HG03575 (cell line): ENCODE results near the gene DNMT3A.

Experiments used
- ATAC-seq: cut with Tn5 transposase; IDR thresholded peaks from one replicate; pipeline ENCODE4 v1.9.1; 2021; ENCODE audit not compliant: unreplicated experiment, insufficient number of reproducible peaks, low FRiP score; ENCODE audit errors: extremely low read depth

Gene DNMT3A

DNA sequence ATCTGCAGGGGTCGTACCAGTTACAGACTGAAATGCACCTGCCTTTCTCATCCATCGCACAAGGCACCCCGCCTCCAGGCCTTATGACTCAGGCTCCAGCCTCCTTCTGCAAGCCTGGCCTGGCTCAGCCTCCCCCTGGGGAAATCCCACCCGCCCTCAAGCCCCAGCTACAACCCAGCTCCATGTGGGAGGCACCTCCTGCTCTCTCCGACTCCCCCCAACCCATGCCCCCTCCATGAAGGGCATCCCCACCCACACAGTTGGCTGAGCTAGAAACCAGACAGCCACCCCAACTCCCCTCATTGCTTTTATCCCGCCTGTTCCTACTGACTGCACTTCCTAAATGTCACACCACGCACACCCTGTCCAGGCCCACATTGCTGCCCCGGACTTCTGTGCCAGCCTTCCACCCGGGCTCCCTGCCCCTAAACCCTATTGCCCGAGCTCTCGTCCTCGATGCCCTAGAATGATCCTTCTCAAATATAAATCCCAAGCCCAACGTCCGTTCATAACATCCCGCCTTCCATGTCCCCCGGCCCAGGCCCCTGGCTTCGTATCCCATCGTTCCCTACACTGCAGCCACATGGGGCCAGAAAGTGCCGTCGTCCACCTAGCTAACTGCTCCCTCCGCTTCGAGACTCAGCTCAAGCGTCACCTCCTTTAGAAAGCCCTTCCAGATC is 9.9 kb downstream of the DNMT3A start:
- no peak for ATAC-seq

DNA sequence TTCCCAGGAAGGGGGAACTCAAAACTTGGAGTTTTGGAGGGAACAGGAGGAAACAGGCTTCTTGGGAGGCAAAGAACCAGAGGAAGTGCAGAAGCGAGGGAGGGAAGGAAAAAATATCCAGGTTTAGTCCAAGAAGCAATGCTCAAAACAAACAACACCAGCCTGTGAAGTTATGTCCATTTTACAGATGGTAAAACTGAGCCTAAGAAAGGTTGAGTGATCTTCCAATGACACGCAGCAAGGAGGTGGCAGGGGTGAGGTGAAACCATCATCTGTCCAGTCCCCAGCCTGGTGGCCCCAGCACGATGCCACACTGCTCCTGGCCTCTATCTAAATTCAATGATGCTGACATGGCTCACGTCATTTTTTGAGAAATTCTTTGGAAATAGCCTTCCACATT is 10.8 kb downstream of the DNMT3A start:
- ATAC-seq, result no peak

DNA sequence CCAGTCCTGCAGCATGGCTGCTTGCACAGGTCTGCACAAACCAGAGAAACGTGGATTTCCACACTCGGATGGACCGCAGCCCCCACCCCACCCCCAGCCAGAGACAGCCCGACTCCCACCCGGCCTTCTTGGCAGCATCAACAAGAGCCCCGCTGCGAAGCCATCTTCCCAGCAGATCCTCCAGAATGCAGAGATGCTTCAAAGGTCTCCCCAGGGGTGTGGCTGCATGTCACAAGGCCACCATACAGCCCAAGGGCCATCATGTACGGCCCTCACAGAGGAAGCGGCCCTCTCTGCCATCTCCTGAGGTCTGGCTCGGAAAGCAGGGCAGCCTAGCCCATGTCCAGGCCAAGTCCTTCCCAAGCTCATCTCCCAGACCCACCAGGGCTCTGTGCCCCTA is 11.5 kb downstream of the DNMT3A start:
- ATAC-seq, result no peak

DNA sequence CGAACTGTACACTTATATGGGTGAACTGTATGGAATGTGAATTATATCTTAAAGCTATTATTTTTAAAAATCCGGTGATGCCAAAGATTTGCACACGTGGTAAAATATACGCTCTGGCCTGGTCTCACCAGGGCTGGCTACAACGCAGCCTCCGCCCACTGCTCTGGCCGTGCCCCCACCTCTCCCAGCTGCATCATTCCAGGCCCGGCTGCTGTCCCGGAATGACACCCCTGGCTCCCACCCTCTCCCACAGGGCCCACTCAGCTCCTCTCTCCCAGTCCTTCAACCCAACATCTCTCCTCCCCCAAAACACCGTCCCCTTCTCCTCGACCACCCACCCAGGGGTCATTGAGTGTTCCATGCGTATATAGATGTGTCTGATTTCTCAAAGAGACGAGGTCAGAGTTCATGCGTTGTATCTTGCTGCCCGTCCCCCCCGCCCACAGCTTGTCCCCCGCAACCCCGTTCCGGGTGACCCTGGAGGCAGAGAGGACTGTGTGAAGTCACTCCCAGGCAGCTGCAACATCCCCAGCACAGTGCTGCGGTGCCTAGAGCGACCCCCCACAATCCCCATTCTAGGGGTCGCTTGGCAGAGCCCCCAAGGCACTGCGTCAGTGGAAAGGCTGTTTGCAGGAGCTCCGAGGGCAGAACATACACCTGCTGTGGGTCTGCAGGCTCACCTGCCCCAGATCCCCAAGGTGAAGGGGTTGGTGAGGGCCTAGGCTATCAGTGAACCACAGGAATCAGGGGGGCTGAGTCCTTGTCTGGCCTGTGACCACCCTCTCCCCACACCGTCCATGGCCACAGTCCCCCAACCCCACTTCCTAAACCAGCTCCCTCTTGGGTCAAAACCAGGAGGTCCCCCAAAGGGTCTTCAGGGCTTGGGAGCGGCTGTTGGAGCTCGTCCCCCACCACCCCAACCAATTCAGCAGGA is 13.3 kb downstream of the DNMT3A start:
- ATAC-seq, result no peak

DNA sequence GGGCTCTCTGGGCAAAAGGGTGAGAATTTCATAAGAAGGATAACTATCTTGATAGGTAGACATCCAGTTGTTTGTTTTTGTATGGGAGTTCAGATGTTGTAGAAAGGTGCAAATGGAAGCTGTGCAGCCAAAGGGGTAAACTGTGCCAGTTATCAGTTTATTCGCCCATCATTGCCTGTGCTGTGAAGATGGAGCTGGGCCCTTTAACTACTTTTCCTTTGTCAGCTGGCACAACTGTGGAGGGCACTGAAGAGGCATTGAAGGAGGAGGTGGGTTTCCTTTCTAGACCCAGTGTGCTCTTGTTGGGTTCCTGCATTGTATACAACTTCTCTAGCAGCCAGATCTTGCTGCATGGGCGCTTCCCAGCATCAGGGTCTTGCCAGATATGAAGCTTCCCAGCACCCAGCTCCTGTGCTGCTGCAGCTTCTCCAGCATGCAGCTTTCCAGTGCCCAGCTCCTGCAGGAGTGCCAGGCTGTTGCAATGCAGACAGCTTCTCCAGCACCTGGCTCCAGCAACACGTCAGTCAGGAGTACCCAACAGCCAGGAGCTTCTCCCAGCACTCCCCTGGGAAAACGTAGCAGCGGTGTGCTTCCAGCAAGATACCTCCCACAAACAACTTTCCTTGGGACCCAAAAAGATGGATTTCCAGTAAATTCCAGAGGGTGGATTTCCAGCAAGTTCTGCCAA is 15.3 kb downstream of the DNMT3A start:
- no peak for ATAC-seq

DNA sequence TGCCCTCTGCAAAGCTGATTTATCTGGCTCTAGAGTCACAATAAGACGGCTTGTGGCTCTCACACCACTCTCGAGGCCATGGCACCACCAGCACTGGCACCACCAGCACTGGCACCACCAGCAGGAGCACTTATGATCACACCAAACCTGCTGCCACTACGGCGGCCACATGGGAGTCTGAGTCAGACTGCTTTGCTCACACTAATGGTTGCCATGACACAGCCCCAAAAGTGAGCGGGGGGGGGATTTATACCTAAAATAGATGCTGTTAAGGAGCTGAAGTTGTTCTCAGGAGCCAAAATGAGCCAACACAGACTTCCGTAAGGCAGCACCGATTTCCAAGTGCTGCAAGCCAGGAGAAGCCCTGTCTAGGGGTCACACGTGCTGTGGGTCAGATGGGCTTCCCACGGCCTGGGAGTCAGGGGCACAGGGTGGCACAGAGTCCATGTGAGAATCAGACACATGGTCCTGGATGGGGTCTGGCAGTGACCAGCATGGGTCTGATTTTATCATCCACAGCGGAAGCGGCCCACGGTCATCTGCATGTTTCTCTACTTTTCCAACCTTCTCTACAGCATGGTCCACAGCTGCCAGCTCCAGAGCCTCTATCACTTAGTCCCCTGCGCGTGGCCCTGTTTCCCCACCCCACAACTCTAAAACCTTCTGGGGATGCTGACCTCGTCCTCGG is 16.7 kb downstream of the DNMT3A start:
- no peak for ATAC-seq

DNA sequence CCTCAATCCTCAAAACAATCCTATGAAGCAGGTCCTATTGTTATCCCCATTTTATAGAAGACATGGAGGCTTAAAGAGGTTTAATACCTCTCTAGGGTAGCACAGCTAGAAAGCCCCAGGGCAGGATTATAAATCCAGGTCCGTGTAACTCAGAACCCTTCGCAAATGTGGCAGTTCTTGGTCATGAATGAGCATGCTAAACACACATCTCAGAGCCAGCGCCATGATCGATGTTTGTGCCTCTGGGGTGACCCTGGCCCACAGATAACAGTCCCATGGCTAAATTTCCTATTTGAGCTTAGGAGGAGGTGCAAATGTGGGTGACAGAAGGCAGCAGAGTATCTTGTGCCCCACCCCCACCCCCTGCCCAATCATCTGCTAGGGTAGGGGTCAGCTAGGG is 17.5 kb downstream of the DNMT3A start:
- ATAC-seq, result no peak

DNA sequence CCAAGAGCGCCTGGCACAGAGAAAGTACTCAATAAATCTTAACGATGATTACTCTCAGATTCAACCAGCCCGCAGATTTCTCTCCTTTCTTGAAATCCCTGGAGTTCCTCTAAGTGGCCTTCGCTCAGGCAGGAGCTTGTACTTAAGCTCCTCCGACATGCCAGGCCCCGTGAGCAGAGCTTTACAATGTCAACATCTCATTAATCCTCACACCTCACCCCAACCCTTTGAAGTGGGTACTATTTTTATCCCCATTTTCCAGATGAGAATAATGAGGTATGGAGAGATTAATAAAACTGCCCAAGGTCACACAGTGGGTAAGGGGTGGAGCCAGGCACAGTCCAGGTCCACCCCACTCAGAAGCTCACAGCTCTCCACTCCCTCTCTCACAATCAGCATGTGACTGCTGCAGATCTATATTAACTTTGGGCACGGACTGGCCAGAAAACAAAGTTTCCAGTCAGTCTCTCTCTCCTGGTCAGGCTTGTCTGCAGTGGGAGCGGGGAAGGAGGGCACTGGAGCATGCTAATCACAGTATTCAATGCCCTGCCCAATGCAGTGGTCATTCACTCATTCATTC is 18.0 kb downstream of the DNMT3A start:
- ATAC-seq, result no peak

DNA sequence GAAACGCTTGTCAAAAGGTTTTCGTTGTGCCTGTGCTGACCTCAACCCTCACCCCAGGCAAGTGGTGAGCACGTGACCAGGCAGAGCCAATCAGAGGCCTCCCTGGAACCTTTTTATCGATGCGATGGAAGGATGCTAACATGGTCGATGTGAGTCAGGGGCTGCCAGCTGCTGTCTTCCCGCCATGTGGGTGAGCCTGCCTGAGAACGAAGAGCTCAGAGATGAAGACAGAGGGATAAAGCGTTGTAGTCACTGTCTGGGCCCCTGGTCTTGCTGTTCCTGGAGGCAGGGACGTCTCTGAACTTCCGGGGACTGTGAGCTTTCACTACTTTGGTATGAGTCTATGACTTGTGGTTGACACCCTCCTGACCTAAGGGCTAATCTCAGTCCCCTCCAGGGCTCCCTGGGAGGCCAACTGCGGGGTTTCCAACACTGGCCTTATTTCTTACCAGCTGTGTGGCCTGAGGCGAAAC is 18.6 kb downstream of the DNMT3A start:
- ATAC-seq, result no peak

DNA sequence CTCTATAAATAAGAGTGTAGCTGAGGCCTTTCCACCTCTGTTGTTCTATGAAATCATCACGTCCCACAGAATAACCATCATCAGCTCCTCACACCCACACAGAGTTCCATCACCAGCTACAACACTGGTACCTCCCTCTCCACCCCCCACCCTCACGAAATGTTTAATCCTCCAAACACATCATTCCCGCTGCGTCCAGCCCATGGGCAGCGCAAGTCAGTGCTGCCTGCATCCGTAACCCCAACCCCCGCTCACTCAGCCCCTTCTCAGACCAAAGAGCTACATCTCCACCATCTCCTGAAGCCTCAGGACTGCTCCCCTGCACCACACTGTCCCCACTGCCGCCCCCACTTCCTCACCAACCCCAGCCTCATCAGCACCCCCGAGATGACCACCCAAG is 19.4 kb downstream of the DNMT3A start:
- no peak for ATAC-seq

DNA sequence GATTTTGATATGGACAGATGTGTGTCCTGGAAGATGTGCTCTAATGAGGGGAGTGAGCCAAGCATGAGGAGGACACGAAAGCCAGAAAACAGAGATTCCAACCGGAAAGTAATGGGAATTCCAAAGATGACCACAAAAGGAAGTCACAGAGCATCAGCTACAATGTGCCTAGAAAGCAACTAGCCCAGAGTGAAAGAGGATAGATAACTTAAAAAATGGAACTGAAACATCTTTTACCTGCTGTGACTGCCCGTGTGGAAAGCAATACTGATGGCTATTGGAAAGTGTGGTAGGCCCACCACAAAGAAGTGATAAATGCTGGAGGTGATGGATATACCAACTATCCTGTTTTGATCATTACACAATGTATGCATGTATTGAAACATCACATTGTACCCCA is 21.6 kb downstream of the DNMT3A start:
- no peak for ATAC-seq

DNA sequence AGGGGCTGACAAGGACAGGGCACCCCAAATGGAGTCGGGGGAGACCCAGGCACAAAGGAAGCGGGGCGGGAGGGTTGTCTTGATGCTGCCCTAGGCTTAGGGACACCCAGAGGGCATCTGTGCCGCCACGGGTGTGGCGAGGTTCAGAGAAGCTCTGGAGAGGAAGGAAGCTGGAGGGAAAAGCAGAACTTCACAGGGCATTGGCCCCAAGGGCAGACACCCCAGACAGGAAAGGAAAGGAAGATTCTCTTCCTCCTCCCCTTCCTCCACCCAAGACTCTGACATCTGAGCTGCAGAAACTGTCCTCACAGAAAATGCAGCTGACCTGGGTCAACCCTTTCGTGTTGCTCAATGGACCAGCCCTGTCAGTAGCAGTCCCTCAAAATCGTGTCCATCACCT is 25.6 kb downstream of the DNMT3A start:
- no peak for ATAC-seq

DNA sequence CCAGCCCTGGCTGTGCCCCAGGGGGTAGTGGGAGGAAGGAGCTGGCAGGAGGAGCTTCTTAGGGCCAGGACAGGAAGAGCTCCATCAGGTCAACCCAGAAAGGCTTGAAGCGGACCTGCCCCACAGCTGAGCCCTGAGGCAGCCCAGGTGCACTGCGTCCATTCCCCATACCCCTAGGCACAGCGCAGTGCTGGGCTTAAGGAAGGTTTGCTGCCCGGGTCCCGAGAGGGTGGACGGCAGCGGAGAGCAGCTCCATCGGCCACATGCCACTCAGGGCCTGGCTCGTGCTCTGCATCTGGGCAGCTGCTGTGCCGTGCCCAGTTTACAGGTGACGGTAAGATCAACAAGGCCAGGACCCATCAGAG is 26.4 kb downstream of the DNMT3A start:
- ATAC-seq, result no peak

DNA sequence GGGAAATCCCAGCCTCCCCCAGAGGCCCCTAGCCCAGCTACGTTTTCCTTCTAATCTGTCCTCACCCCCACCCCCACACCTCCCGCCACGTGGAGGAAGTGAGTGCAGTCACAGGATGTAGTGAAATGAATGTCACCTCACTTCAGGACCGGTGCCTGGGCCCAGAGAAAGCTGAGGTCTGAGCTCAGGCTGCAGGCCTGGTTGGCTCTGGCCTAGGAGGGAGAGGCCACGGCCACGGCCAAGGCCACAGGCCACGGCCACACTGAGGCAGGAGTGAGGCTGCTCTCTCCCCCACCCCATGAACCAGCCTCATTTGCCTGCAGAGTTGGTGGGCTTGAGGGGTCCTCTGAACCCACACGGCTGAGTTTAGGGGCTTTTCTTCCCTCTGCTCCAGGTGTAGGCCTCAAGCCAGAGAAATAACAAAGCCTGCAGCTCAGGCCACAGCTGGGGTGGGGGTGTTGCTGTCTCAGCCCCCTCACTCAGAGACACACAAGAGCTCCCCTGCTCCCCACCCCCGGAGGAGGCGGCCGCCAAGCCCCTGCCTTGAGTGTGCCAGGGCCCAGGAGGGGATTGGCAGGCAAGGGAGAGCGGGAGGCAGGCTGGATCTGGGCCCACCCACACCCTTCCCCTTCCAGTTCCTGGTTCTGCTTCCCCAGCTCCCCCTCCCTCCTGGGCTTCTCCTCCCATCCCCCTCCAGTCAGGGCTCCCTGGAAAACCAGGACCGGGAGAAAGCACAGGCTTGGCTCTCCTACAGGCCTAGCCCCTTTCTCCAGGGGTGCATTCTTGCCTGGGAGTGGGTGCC is 27.0 kb downstream of the DNMT3A start:
- ATAC-seq, result peak; percentile 57

DNA sequence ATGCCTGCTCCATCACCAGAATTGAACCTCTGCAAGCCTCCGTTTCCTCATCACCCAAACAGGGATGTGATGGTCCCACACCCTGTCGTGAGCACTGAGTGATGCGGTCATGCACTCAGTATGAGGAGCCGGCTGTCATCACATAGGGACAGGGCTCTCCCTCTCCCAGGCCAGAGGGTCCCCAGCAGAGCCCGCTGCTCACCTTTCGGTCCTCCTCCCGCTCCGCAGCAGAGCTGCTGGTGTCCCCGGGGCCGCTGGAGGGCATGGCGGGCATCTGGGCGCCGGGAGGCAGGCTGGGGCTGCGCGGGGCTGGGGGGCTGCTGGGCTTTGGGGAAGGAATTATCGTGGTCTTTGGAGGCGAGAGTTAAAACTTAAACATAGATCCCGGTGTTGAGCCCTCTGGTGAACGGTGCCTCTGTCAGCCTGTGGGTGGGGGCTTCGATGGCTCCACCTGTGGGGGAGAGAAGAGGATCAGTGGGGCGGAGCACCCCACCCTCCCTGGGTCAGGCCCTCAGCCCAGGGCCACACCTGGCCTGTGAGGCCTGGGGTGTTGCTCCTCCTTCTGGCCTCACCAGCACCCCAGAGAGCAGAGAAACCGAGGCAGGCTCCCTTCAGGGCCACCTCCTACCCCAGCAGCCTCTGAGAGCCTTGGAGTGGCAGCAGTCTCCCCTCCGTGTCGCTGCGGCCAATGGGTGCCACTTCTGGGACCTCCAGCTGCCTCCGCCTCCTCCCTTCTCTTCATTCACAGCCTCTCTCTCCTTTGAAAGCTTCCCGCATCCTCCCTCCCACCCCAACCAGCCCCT is 27.8 kb downstream of the DNMT3A start:
- ATAC-seq, result no peak

DNA sequence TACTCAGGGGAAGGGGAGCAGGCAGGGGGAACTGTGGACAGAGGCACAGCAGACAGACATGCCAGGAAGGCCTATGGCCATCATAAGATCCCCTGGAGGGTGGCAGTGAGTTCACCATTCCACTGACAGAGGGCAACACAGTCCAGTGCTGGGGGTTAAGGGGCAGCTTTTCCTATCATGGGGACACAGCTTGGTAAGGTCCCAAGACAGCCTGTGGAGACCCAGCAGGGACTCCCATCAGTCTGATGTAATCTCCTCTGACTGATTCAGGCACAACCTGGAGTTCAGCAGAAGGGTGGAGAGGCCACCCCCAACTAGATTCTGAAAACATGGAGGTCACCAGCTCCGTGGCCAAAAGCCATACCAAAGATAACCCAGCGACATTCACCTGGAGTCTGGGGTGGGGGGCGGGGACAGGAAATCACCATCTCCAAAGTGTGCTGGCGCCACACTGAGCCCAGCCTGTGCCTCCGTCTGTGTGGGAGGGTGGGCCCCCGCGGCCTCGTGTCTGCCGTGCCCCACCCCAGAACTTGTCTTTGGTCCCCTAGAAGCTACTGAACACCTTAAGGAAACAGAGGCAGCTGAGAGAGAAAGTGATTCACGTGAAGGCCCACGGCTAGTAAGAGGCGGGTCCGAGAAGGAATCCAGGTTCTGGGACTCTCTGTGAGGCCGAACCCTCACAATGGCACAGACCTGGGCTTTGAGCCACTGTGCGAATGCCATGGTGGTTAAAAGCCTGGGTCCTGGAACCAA is 28.6 kb downstream of the DNMT3A start:
- no peak for ATAC-seq
